Activated naive CD8-positive, alpha-beta T cell treated with anti-CD3 and anti-CD28 coated beads, Interleukin-2, amount 50 U/mL, for 24 hours (primary cell): ENCODE data around the gene OSBP2.

ENCODE experiments used
- ATAC-seq: fragments of 150-1000 bp; cut with Tn5 transposase; one replicate; pipeline ENCODE4 v1.10.0; 2021
- DNase-seq: peaks from one replicate; pipeline ENCODE4 v3.0.0; 2021
- H3K27ac Mint-ChIP-seq: one replicate; pipeline ENCODE4 v1.8.0; 2021; ENCODE audit warnings: mild to moderate bottlenecking, mixed read lengths
- H3K27me3 Mint-ChIP-seq: one replicate; pipeline ENCODE4 v1.8.0; 2021; ENCODE audit warnings: mixed read lengths
- H3K36me3 Mint-ChIP-seq: one replicate; pipeline ENCODE4 v1.8.0; 2021; ENCODE audit warnings: low read depth, mixed read lengths
- H3K4me1 Mint-ChIP-seq: one replicate; pipeline ENCODE4 v1.8.0; 2021; ENCODE audit warnings: mixed read lengths
- H3K4me3 Mint-ChIP-seq: one replicate; pipeline ENCODE4 v1.8.0; 2021; ENCODE audit warnings: mild to moderate bottlenecking, moderate library complexity, mixed read lengths
- H3K9me3 Mint-ChIP-seq: one replicate; pipeline ENCODE4 v1.8.0; 2021; ENCODE audit warnings: mixed read lengths

Gene OSBP2

DNA sequence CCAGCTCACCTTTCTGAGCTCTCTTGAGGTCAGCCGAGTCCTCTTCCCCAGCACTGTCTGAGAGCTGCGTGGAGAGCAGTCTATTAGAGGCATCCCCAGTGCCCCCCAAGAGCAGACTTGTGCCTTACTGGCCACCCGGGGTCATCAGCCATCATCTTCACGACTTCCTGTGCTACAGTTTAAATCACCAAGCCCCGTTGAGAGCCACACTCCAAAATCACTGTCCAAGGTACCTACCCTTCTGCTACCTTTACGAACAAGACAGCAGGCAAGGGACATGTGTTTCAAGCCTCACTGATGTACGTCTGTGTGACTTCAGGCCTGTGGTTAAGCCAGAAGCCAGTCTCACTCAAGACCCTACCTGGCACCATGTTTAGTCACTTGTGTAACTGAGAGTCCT lies 238.8 kb downstream of the OSBP2 start:
- H3K36me3 Mint-ChIP-seq, result peaks cover 49% of the 10 kb centered on the region
- no peak for ATAC-seq
- peaks cover 5% of the 10 kb centered on the region for H3K4me1 Mint-ChIP-seq
- H3K4me3 Mint-ChIP-seq, result no peak overlapping the region
- H3K27ac Mint-ChIP-seq, result no peak overlapping the region
- H3K27me3 Mint-ChIP-seq, result no peaks in the 10 kb centered on the region
- DNase-seq, result no peak
- no peaks in the 10 kb centered on the region for H3K9me3 Mint-ChIP-seq

DNA sequence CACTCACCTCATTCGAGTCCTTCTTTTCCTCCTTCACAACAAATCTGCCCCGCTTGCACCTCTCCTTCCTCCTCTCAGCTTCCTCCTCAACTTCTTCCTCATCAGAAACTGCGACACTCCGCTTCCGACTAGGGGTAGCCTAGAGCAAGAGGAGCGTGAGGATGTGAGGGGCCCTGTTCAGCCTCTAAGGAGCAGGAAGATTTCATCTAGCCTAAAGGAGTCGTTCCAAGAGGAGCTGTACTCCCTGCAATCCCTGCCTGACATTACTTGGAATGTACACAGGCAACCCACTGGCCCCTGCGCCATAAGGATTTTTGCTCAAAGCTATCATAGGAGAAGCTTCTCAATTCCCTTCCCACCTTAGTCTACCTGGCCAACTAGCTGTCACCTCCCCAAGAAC lies 239.4 kb downstream of the OSBP2 start:
- Mint-ChIP-seq H3K27me3 (no peaks in the 10 kb centered on the region), H3K9me3 (no peaks in the 10 kb centered on the region), H3K27ac (no peak overlapping the region), H3K4me1 (peaks cover 8% of the 10 kb centered on the region), H3K4me3 (no peak overlapping the region), H3K36me3 (peaks cover 52% of the 10 kb centered on the region)
- no peak for DNase-seq
- no peak for ATAC-seq

DNA sequence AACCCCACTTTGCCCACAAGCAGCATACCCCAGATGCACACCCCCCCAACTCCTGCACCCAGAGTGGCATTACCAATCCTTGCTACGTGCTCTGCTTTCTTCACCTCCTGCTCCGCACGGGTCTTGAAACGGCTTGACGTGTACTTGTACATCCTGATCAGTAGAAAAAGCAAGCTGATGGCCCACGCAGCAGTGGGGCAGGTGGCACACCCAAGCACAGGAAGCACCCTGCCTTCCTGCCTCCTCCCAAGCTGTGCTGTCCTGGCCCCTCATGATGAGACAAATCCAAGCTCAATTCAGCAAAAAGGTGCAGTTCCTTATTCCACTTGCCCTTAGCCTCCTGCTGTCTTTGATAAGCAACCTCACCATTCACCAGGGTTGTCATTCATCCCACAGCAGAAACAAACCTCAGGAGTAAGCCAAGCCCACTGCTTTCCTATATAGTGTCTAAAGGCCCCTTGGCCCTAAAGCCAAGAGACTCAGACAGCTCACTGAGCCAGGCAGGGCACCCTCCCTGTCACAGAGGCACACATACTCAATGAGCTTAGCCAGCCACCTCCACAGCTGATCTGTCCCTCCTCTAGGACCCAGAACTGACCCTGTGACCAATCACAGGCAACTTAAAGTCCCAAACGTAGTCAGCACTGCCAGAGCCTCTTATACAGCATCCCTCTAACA lies 246.2 kb downstream of the OSBP2 start:
- Mint-ChIP-seq H3K27ac (peak overlapping the region; percentile 72), H3K4me1 (peaks cover 59% of the 10 kb centered on the region), H3K27me3 (no peaks in the 10 kb centered on the region), H3K4me3 (peak overlapping the region; percentile 28), H3K9me3 (no peaks in the 10 kb centered on the region), H3K36me3 (peaks cover 70% of the 10 kb centered on the region)
- ATAC-seq (peak; percentile 50), DNase-seq (no peak)

DNA sequence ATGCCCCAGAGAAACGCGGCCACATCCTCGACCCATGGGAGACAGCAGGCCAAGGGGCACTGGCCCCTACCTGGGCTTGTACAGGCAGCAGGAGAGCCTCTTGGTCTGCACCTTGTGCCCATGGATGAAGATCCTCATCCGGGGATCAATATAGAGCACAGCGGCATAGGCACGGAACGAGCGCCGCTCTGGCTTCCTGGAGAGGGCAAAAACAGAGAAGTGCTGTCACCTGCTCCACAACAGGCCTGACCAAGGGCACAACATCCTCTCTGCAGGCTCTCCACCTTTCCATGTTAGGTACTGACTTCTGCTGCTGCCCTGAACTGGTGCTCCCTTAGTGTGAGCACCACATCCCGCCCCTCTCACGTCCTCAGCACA lies 246.7 kb downstream of the OSBP2 start:
- peak overlapping the region; percentile 28 for H3K4me3 Mint-ChIP-seq
- H3K4me1 Mint-ChIP-seq, result peaks cover 64% of the 10 kb centered on the region
- H3K27me3 Mint-ChIP-seq, result no peaks in the 10 kb centered on the region
- peak overlapping the region; percentile 72 for H3K27ac Mint-ChIP-seq
- peaks cover 70% of the 10 kb centered on the region for H3K36me3 Mint-ChIP-seq
- DNase-seq (no peak), ATAC-seq (peak; percentile 17)
- H3K9me3 Mint-ChIP-seq, result no peaks in the 10 kb centered on the region

DNA sequence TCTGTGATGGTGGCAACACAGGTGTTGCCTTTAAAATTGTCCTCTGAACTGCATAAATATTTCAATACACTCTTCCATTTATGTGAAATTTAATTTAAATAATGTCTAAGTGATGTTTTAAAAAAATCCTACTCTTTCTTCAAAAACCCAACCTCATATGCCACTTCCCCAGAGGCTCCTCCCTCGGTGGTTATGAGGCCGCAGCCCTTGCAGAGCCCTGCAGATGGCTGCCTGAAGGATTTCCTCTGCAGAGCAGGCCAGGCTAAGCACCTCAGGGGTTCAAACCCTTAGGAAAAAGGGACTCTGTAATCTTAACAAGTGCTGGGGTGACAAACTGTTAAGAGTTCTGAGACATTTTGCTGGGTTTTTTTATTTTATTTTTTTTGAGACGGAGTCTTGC lies 248.7 kb downstream of the OSBP2 start:
- peaks cover 68% of the 10 kb centered on the region for H3K4me1 Mint-ChIP-seq
- H3K27me3 Mint-ChIP-seq, result no peaks in the 10 kb centered on the region
- H3K9me3 Mint-ChIP-seq, result no peaks in the 10 kb centered on the region
- no peak overlapping the region for H3K4me3 Mint-ChIP-seq
- peaks cover 58% of the 10 kb centered on the region for H3K36me3 Mint-ChIP-seq
- no peak overlapping the region for H3K27ac Mint-ChIP-seq
- ATAC-seq (no peak), DNase-seq (no peak)

DNA sequence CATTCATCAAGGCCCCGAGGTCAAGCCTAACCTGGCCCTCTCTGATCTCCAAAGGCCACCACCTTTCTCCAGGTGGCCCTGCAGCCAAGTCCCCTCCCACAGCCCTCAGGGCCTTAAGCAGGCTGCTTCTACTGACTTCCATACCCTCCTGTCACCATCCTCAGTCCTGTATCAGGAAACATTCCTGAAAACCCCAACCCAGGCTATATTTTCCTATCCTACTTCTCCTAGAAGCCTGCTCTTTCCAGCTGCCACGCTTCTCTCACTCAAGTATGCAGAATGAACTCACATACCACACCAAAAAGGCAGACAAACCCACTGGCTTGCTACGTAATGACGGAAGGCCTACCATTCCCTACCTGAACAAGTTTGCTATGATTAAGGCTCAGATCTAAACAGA lies 250.3 kb downstream of the OSBP2 start:
- Mint-ChIP-seq H3K4me1 (peaks cover 59% of the 10 kb centered on the region), H3K9me3 (no peaks in the 10 kb centered on the region), H3K27ac (peak overlapping the region; percentile 14), H3K36me3 (peaks cover 53% of the 10 kb centered on the region), H3K4me3 (no peak overlapping the region), H3K27me3 (no peaks in the 10 kb centered on the region)
- ATAC-seq (no peak), DNase-seq (no peak)

DNA sequence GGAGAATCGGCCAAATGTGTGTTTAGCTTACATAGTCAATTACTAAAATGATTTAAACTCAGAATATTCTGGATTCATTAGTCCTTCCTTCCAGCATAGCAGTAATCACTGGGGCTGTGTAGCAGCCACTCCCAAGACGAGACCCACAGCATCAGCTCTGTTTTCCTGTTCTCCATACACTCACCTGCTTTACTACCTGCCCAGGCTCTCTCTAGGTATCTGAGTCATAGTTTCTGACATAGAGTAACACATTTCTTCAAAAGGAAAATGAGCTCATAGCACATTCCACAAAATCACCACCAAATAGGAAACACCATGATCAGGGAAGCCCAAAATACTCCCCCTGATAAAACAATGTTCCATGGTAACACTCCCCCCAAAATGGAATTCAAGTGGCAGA lies 251.0 kb downstream of the OSBP2 start:
- Mint-ChIP-seq H3K36me3 (peaks cover 58% of the 10 kb centered on the region), H3K9me3 (no peaks in the 10 kb centered on the region), H3K27ac (no peak overlapping the region), H3K27me3 (no peaks in the 10 kb centered on the region), H3K4me1 (peaks cover 52% of the 10 kb centered on the region), H3K4me3 (no peak overlapping the region)
- ATAC-seq (no peak), DNase-seq (no peak)

DNA sequence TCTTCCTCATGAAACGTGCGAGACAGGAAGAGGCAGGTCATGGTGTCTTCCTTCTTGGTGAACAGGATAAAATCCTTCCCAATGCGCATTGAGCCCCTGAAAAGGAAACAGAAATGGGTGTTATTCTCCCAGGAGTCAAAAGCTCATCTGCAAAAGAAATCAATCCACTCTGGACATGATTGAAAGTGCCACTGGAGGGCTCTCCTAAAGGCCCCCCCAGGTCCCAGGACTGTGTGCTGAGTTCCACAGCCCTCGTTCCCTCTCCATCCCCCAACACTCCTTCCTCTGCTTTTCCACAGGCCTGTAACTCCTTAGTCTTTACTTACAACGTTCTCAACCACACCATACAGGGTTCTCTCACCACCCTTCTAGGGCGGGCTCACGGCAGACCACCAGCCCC lies 251.7 kb downstream of the OSBP2 start:
- no peak overlapping the region for H3K27ac Mint-ChIP-seq
- H3K36me3 Mint-ChIP-seq, result peaks cover 56% of the 10 kb centered on the region
- no peaks in the 10 kb centered on the region for H3K9me3 Mint-ChIP-seq
- H3K4me1 Mint-ChIP-seq, result peaks cover 45% of the 10 kb centered on the region
- ATAC-seq, result no peak
- no peak for DNase-seq
- no peak overlapping the region for H3K4me3 Mint-ChIP-seq
- no peaks in the 10 kb centered on the region for H3K27me3 Mint-ChIP-seq

DNA sequence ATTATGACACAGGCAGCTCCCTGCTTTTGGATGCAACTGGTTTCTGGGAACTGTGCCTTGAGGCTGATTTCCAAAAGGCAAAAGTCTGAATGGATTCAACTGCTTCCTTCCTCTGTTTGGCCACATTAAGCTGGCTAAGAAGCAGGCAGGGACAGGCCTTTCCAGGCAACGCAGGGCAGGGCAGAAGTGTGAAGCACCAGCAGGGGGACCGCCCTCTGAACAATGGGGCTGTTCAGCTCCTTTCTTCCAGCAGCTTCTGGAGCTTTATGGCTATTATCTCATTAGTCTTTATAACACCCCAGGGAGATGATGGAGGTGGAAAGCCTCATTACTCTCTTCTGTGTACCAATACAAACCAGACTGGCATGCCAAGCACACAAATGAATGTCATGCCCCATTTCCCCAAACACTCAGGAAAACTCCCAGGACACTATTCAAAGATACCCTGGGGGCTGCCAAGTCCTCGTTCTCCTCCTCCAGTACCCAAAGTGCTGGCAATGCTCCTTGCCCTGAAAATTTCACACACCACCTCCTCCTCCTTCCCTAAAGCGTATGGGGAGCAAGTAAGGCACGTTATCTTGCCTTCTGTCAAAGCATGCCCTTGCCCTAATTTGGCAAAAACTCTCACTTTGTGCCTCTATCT lies 252.6 kb downstream of the OSBP2 start:
- no peak for ATAC-seq
- Mint-ChIP-seq H3K27me3 (no peaks in the 10 kb centered on the region), H3K4me1 (peaks cover 39% of the 10 kb centered on the region)

DNA sequence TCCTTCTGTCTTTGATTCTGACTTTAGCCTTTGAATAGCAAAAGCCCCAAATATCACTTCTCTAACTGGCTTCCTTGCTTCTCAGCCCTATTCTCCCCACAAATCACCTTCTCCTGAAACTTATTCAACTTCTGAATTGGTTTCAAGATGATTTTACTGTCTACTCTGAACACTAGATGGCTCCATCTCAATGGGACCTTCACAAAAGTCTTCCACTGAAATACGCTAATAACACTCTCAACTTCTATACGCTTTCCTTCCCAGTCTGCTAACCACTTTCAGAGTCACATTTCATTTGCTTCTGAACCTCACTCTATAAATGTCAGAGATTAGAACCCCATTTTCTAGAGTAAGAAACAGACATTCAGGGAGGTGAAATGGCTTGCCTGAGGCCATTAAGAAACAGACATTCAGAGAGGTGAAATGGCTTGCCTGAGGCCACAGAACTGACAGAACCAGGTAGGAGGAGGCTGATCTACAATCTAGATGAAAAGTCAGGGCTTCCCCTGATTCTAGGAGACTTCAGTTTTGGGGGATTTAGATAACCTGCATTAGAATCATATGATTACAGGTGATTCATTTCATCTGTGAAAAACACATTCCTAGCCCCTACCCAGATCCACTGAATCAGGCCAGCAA lies 253.3 kb downstream of the OSBP2 start:
- H3K9me3 Mint-ChIP-seq, result no peaks in the 10 kb centered on the region
- DNase-seq, result no peak
- peaks cover 46% of the 10 kb centered on the region for H3K36me3 Mint-ChIP-seq
- no peak overlapping the region for H3K4me3 Mint-ChIP-seq
- H3K4me1 Mint-ChIP-seq, result peaks cover 41% of the 10 kb centered on the region
- ATAC-seq, result no peak
- H3K27me3 Mint-ChIP-seq, result no peaks in the 10 kb centered on the region
- H3K27ac Mint-ChIP-seq, result no peak overlapping the region

More for the DNA sequence above, 252.6 kb downstream of the OSBP2 start:
- Mint-ChIP-seq H3K27ac (no peak overlapping the region), H3K36me3 (peaks cover 47% of the 10 kb centered on the region), H3K4me3 (no peak overlapping the region), H3K9me3 (no peaks in the 10 kb centered on the region)
- no peak for DNase-seq

DNA sequence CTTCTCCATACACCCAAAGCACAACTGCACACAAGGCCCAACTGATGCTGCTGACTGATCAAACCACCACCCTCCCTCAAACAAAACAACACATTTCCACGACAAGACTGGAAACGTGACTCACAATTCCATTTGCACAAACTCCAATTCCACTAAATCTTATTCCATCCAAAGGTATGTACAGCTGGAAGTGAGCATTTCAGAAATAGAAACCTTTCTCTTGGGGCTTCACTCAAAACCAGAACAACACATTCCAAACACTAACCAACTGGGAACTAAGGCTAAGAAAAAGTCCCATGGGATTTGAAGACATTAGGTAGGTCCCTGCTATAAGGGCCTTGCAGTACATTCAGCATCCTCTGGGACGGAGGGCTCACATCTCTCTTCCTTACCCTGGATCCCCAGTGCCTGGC lies 254.3 kb downstream of the OSBP2 start:
- H3K27ac Mint-ChIP-seq, result no peak overlapping the region
- DNase-seq, result no peak
- H3K27me3 Mint-ChIP-seq, result no peaks in the 10 kb centered on the region
- H3K36me3 Mint-ChIP-seq, result peaks cover 45% of the 10 kb centered on the region
- H3K4me3 Mint-ChIP-seq, result no peak overlapping the region
- H3K9me3 Mint-ChIP-seq, result no peaks in the 10 kb centered on the region
- no peak for ATAC-seq
- H3K4me1 Mint-ChIP-seq, result peaks cover 32% of the 10 kb centered on the region

DNA sequence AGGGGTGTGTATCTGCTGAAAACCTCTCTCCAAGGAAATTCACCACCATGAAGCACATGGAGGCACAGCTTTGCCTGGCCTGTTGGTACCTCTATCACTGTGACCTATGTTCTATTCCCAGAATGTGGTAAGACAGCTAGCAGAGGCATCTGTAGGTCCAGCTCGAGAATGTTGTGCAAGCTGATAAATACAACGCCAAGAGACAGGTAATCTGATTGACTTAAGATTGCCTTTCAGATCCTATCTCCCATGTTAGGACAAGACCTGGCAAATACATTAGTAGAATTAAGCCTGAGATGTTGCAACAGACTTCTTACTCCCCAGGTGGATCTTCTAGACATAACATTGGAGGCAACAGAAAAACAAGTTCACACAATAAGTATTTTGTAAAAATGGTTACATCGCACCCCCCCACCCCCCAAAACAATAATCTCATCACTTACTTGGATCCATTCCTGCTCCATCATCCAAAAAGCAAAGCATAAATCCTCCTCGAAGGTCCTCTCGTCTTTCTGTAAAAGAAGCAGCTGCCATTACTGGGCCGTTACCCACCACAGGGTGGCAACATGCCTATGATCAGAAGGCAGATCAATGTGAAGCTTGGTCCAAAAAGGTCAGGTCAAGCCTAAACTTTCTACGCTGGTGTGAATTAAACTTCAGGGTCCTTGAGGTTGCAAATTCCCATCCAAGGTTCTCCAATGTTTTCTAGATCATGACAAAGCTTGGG lies 255.4 kb downstream of the OSBP2 start:
- Mint-ChIP-seq H3K4me1 (peaks cover 23% of the 10 kb centered on the region), H3K36me3 (peaks cover 40% of the 10 kb centered on the region), H3K4me3 (no peak overlapping the region), H3K27ac (no peak overlapping the region), H3K9me3 (no peaks in the 10 kb centered on the region), H3K27me3 (no peaks in the 10 kb centered on the region)
- ATAC-seq (no peak), DNase-seq (no peak)

DNA sequence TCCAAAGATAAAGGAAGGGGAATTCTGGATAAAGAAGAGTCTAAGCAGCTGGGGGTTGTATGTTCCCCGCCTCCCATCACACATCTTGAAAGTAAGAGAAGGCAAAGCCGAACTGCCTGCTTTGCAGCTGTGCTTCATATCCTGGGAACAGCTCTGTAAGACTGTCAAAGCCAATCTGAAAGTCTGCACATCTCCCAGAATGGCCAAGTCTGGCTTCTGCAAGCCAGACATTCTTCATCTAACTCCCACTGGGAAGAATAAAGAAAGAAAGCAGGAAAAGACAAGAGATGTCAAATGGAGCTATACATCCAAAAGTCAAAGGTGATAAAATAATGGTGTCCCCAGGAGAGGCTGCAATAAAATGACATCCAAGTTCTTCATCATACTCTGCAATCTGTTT lies 258.5 kb downstream of the OSBP2 start:
- Mint-ChIP-seq H3K4me3 (no peak overlapping the region), H3K9me3 (no peaks in the 10 kb centered on the region), H3K27ac (no peak overlapping the region), H3K27me3 (no peaks in the 10 kb centered on the region), H3K4me1 (peaks cover 33% of the 10 kb centered on the region), H3K36me3 (peaks cover 37% of the 10 kb centered on the region)
- DNase-seq (no peak), ATAC-seq (no peak)

DNA sequence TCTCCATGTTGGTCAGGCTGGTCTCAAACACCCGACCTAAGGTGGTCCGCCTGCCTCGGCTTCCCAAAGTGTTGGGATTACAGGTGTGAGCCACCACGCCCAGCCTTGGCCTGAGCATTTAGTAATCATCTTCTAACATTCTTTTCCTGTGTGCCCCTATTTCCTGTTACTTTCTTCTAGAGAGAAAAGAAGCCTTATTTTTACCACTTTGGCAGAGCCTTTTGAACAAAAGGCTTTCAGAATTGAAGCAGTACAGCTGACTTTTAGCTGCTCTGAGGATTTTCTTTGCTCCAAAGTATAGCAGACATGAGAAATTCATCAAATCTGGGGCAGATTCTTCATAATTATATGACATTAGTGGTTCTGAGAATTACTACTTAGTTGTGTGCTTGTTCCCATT lies 260.5 kb downstream of the OSBP2 start:
- H3K27ac Mint-ChIP-seq, result no peak overlapping the region
- H3K4me1 Mint-ChIP-seq, result peaks cover 36% of the 10 kb centered on the region
- no peaks in the 10 kb centered on the region for H3K27me3 Mint-ChIP-seq
- no peak overlapping the region for H3K4me3 Mint-ChIP-seq
- peaks cover 35% of the 10 kb centered on the region for H3K36me3 Mint-ChIP-seq
- DNase-seq (no peak), ATAC-seq (no peak)
- H3K9me3 Mint-ChIP-seq, result no peaks in the 10 kb centered on the region
